Measurements from ENCODE around the gene CTU1.
"Not testable (repeated sequence)": the region's sequence is repeated elsewhere in the genome, so short reads cannot be mapped to it uniquely, and the experiment has no call there.

The CTU1 gene

GRCh38 chr19:51108066-51108804 is at the start of gene CTU1:
TSS of gene CTU1 (minus strand) at chr19:51108409. CDS start at chr19:51104569, 3,840 bp downstream.
- peak; percentile 95 to 97 (median 96) for DNase-seq (ENCODE audit: low read depth in 3 of 3, low spot score in 1 of 3)

- no peak for DNase-seq (ENCODE audit: low read depth in 3 of 3, low spot score in 1 of 3)
These were observed 49.1 kb upstream of the CTU1 start for GRCh38 chr19:51157265-51157664.

- DNase-seq (ENCODE audit: low read depth in 3 of 3, low spot score in 1 of 3): no peak
These were observed 48.5 kb upstream of the CTU1 start for GRCh38 chr19:51156710-51157109.

- no peak for DNase-seq (ENCODE audit: low read depth in 3 of 3, low spot score in 1 of 3)
These were observed 42.4 kb upstream of the CTU1 start for GRCh38 chr19:51150627-51151026.

DNA sequence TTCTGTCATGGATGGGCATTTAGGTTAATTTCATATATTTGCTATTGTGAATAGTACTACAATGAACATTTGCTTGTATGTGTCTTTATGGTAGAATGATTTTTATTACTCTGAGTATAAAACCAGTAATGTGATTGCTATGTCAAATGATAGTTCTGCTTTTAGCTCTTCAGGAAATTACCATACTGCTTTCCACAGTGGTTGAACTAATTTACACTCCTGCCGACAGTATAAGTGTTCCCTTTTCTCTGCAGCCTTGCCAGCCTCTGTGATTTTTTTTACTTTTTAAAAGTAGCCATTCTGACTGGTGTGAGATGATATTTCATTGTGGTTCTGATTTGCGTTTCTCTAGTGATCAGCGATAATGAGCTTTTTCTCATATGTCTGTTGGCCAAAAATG is 40.4 kb upstream of the CTU1 start:
- no peak for DNase-seq (ENCODE audit: low read depth in 3 of 3, low spot score in 1 of 3)

DNA sequence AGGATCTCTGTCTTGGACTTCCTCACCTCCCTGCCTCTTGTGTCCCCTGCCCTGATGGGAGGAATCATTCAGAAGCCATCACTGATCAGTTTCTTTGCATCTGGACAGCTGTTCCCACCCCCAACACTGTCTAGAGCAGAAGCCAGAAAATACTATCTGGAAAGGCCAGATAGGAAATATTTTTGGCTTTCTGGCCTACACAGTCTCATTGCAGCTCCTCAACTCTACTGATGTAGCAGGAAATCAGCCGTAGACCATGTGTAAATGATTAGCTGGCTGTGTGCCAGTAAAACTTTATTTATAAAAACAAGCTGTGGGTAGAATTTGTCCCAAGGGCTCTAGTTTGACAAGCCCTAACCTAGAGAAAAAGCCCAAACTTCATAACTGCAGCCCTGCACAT is 39.5 kb upstream of the CTU1 start:
- no peak for DNase-seq (ENCODE audit: low read depth in 3 of 3, low spot score in 1 of 3)

GRCh38 chr19:51146751-51147150 is 38.5 kb upstream of the CTU1 start:
- no peak for DNase-seq (ENCODE audit: low read depth in 3 of 3, low spot score in 1 of 3)

- DNase-seq (ENCODE audit: low read depth in 3 of 3, low spot score in 1 of 3): no peak
These were observed 37.8 kb upstream of the CTU1 start for GRCh38 chr19:51145916-51146493.

- no peak for DNase-seq (ENCODE audit: low read depth in 3 of 3, low spot score in 1 of 3)
These were observed 36.4 kb upstream of the CTU1 start for GRCh38 chr19:51144482-51145045.

GRCh38 chr19:51143486-51143885 is 35.3 kb upstream of the CTU1 start:
- no peak for DNase-seq (ENCODE audit: low read depth in 3 of 3, low spot score in 1 of 3)

DNA sequence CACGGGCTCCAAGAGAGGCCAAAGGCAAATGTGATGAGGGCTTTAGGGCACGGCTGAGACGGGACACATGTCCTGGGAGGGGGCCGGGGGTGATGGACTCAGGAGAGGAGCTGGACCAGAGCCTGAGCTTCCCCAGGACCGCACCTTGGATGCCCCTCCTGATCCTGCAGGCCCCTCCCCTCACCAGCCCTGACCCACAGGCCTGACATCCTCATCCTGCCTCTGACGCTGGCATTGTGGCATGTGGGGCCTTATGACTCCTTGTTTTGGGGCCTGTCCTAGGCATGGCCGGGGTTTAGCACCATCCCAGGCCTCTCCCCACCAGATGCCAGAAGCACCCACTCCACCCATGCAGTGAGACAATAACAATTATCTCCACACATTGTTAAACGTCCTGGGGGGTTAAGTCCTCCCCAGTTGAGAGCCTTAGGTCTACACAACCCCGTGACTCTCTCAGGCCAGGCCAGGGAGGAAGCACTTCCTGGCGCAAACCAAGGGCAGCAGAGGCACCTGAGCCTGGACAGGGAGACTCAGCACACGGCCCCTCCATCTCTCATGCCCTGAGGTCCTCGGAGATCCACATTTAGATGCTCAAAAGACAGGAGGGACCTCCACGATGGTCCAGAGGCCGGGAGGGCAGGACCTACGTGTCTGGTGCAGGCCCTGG is 34.7 kb upstream of the CTU1 start:
- DNase-seq (ENCODE audit: low read depth in 3 of 3, low spot score in 1 of 3): not testable (repeated sequence)

DNA sequence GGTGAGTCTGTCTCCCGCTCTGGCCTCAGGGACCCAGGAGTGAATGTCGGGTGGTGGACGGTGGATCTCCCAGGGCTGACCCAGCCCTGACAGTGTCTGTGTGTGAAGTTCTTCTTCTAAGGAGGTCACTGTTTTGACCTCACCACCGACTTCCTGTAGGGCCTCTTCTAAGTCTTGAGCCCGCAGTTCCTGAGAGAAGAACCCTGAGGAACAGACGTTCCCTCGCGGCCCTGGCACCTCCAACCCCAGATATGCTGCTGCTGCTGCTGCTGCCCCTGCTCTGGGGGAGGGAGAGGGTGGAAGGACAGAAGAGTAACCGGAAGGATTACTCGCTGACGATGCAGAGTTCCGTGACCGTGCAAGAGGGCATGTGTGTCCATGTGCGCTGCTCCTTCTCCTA is 33.9 kb upstream of the CTU1 start, which contains the start of gene SIGLEC7:
Gene SIGLEC7 (plus strand): TSS at position 183 of the 400 bp plus-strand sequence. CDS start 69 bp downstream, at position 252.
- no peak for DNase-seq (ENCODE audit: low read depth in 3 of 3, low spot score in 1 of 3)

DNA sequence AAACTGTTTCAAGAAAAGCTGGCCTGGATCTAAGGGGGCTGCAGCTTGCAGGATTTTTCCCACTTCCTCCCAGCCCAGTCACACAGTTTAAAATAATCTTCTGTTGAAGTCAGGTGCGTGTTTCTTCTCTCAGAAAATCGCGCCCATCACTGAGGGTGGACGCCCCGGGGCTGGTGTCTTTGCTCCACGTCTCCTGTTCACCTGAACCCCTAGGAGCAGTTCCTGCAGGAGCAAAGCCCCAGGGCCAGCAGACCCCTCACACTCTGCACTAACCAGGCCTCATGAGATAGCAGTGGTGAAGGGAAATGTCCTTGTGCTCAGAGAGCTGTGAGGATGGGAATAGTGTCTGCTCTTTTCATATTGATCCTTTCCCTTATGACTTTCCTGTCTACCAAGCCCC is 33.0 kb upstream of the CTU1 start:
- DNase-seq (ENCODE audit: low read depth in 3 of 3, low spot score in 1 of 3): no peak

DNA sequence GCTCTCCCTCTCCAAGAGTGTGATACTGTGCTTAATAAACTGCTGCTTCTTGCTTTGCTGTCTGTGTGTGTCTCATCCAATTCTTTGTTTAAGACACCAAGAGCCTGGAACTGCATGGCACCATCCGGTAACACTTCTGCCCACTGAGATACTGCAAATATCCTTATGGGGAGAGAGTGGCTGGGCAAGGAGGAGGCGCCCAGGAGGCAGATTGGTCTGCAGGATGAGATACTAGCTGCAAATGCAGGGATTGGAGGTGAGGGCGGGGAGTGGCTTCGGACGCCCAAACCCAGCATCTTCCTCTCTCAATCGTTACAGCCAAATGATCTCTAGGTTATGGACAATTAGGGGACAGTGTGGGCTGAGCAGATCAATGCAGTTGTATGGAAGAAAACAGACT is 32.2 kb upstream of the CTU1 start:
- no peak for DNase-seq (ENCODE audit: low read depth in 3 of 3, low spot score in 1 of 3)

GRCh38 chr19:51139299-51140014 is 31.2 kb upstream of the CTU1 start:
- DNase-seq (ENCODE audit: low read depth in 3 of 3, low spot score in 1 of 3): no peak

GRCh38 chr19:51138549-51138979 is 30.4 kb upstream of the CTU1 start:
- no peak for DNase-seq (ENCODE audit: low read depth in 3 of 3, low spot score in 1 of 3)

DNA sequence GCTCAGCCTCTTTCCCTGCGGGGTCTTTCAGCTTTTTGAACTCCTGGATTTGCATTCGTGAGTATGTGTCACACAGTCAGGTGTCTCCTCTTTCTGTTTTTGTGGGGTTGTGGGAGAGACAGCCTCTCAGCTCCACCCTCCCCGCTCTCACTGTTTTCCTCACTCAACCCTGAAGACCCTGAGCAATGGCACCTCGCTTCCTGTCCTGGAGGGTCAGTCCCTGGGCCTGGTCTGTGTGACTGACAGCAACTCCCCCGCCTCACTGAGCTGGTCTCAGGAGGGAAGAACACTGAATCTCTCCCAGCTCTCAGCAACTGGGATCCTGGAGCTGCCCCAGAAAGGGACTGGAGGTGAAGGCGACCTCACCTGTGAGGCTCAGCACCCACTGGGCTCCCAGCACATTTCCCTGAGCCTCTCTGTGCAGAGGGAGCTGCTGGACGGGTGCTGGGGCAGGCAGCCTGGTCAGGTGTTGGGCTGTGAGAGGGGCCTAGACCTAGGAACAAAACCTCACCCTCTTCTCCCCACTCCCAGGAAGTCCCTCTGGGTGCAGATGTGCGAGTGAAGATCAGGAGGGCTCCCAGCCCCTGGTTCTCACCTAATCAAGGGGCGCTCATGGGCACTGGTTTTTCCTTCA is 29.7 kb upstream of the CTU1 start:
- DNase-seq (ENCODE audit: low read depth in 3 of 3, low spot score in 1 of 3): no peak

DNA sequence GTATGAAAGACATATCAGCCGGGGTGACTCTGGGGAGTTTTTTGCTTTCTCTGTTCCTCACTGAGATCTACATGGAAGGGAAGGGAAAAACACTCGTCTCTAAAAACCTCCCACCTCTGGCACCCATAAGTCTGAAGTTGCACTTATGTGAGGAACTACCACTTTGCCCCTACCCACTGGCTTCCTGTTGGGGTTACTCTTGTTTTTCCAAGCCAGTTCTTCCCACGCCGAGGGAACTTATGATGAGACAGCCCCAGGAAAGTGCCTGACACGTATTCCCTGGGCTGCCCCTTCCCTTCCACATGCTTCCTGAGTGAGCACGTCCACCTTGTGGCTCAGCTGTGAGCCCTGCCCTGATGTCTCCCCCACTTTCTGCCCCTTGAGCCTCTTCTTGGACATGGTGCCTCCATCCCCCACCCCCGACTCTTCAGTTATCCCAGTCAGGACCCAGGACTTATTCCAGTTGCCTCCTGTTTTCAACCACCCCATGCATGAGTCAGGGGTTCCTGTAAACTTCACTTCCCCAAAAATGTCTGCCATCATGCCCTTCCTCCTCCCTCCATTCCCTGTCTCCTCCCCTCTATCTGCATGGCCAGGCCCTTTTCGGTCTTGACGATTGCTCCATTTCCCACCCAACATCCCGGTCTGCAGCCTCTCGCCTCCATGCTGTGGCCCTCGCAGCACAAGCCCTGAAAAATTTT is 28.8 kb upstream of the CTU1 start:
- no peak for DNase-seq (ENCODE audit: low read depth in 3 of 3, low spot score in 1 of 3)

GRCh38 chr19:51135986-51136762 is 28.0 kb upstream of the CTU1 start:
- DNase-seq (ENCODE audit: low read depth in 3 of 3, low spot score in 1 of 3): no peak
